ENCODE data around the gene NDNF. TPM values are rescaled to one million over a fixed set of nuclear protein-coding genes. Genes with fewer than 3 reads are reported as not detected.

The NDNF gene
- total RNA-seq, 1 donor from 2014 or later, result 0.70 TPM

DNA sequence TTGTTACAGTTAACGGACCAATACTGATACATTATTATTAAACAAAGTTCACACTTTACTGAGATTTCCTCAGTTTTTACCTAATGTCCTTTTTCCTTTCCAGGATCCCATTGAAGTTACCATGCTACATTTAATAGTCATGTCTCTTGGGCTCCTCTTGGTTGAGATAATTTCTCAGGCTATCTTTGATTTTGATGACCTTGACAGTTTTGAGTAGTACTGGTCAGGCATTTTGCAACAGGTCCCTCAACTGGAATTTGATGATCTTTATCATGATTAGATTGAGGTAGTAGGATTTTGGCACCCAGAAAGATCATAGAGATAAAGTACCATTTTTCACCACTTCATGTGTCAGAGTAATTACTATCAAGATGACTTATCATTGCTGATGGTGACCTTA, 53.8 kb downstream of the NDNF start:
- no peak for DNase-seq (ENCODE audit: extremely low read depth, low read depth, low spot score)

DNA sequence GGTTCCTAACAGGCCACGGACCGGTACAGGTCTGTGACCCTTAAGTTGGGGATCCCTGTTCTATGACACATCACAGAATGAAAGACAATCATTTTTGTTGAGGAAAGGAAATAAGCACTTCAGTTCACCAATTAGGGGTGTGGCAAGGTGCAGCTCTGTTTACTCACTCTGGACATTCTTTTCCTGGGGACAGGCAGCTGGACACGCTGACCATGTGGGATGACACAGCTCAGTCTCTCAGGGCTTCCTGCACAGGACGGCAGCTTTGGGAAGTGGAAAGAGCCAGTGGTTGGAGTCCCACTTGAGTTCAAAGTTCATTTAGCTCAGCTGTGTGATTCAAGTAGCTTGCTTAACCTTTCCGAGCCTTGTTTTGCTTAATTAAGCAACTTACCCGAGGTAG, 55.7 kb downstream of the NDNF start:
- DNase-seq (ENCODE audit: extremely low read depth, low read depth, low spot score), result no peak

DNA sequence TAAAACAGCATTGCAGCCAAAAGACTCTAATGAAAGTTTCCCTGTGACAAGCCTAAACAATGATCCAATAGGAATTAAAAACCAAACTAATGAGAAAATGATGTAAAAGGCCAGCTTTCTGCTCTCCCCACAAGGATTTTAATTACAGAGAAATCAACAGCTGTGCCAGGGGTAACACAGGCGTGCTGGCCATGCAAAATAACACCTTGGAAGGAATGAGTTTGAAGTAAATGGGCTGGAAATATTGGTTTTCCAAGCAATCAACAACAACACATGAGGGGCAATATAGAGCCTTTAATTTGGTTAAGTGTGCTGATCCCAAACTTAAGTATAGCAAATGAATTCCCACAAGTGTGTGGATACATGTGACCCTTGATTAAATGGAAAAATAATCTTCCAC, 56.9 kb downstream of the NDNF start:
- DNase-seq (ENCODE audit: extremely low read depth, low read depth, low spot score), result no peak

DNA sequence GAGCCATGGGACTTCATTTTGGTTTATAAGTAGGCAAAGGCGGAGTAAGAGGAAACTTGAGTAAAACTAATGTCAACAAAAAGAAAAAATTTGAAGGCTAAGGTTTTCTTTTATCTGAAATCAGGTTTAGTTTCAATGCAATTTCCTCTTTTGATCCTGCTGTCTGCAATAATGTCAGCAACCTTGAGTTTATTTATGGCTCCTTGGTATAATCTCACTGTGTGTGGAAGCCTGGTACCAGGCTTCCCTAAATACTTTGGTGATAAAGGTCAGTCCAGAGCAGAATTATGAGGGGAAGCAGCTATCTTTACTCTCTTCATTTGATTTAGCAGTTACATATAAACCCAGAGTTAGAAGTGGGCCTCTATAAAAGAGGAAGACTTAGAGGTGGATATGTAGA, 57.8 kb downstream of the NDNF start:
- no peak for DNase-seq (ENCODE audit: extremely low read depth, low read depth, low spot score)

DNA sequence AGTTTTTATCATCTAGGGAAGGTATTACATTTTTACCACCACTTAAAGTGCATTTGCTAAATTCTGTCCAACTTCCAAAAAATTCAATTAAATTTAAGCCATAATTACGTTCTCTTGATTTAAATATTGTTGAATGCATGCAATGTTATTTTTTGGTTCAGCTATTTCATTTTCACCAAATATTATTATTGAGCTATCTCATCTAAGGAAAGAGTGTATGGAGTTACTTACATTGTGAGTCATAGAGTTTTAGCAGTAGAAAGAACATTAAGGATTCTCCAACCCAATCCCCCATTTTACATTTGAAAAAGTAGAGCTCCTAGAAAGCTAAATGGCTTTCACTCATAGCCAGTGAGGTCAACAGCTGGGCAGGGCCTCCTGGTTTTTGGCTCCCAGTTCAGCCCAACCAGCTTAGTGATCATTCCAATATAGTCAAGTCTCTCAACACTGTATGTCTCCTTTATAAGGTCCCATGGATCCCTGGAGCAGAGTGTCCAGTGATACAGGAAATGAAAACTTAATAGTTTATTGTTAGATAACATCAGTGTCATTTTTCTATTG, 60.5 kb downstream of the NDNF start:
- no peak for DNase-seq (ENCODE audit: extremely low read depth, low read depth, low spot score)

DNA sequence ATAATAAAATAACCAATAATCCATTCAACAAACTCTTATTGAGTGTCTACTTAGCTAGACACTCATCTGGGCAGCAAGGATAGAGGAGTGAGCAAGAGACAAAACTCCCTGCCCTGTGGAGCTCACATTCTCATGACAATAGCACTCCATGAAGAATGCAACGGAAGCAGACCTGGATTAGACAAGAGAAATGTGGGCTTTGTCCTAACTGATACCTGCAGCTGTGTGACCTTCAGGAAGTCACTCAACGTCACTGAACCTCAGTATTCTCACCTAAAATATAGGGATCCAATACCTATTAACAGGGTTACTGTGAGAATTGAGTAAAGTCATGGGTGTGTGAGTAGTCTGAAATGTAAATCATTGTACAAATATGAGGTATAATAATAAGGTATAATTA, 61.2 kb downstream of the NDNF start:
- no peak for DNase-seq (ENCODE audit: extremely low read depth, low read depth, low spot score)

DNA sequence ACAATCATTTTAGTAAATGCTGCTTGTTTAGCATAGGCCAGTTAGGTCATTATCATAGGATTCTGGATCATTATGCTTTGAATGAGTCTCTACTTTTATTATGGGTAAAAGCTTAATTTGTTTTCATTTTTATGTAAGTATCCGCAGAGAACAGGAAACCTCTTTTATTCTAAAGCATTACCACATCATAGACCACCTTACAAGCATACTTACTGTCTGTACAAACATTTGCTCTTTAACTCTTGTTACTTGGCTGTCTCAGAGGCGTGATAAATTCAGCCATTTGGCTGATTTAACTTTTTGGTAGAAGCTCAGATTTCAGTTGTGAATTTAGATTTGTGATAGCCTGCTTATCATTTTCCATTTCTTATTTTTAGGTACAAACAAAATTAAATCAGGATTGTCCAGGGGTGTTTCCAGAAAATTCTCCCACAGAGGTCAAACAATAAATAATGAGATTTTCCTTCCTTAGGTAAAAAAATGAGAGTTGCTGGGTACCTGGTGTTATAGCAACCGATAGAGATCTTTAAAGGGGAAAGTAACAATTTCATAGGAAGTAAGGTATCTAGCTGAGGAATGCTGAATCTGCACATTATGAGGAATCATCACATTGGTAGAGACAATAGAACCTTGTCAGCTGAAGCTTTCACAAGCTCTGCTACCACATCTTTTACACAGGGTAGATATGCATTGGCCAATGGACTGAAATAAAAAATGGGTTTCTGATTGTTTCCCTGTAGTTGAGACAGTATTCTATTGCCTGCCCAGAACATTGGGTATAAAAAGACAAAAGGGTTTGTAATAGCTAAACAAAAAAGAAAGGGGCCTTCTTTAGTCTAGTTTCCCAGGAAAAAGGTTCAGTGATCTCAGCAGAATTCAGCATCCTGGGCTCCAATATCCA, 62.5 kb downstream of the NDNF start:
- no peak for DNase-seq (ENCODE audit: extremely low read depth, low read depth, low spot score)

DNA sequence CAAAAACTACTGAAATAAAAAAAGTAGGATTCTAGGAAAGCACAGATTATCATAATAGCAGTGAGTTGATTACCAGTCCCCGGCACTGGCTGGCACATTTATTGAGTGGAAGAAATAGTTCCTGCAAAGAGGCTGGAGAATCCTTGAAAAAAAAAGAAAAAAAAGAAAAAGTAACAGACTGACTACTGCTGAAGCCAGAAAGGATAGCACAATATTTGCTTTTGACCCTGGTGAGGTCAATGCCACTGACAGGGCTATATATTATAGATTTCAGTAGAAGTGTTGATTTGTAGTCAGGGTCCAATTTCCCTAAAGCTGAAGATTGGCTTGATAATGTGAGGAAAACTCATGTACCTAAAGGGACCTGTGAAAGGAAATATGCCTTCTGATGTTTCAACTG, 64.7 kb downstream of the NDNF start:
- DNase-seq (ENCODE audit: extremely low read depth, low read depth, low spot score), result no peak

DNA sequence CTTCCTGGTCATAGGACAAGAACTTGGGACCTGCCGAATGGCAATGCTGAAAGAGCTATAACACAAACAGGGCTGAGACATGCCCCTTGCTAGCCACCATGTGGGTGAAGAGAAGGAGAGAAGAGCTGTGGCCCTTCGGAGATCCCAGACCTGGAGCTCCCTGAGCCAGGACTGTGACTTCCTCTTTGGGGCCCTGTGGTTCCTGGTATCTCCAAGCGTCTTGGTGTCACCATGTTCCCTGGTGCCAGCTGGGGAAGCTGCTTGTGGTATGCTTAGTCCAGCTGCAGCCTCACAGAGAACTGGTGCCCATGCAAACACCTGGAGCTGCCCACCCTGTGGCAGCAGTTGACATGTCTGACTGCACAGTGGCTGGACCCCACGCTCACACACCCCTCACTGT, 68.5 kb downstream of the NDNF start:
- no peak for DNase-seq (ENCODE audit: extremely low read depth, low read depth, low spot score)

DNA sequence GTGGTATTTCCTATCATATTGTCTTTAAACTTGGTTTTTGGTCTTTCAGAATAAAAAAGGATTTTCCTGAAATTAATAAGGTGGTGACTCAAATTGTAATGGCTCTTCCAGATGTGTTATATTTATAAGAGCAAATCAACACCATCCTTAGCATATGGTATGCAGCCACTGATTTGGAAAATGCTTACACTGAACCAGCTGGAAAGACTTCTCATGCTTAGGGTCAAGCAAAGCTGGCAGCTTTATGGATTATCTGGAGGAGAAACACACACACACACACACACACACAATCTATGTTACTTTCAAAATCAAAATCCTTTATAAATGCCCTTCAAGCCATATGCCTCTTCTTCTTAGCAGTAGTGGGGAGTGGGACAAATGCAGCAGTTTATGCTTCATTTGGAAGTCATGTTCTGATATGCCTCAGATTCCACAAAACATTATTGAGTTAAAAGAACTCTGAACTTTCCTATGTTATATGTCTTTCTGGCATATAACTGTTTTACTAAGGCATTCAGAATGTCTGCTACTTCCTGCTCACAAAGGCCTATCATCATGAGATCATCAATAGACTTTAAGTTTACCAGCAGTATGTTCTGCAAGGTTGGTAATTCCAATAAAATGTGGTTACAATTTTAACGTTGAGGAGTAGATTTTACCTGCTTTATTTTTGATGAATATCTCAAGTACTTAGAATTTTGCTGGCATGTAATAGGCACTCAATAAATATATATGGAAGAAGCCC, 76.9 kb downstream of the NDNF start:
- no peak for DNase-seq (ENCODE audit: extremely low read depth, low read depth, low spot score)

DNA sequence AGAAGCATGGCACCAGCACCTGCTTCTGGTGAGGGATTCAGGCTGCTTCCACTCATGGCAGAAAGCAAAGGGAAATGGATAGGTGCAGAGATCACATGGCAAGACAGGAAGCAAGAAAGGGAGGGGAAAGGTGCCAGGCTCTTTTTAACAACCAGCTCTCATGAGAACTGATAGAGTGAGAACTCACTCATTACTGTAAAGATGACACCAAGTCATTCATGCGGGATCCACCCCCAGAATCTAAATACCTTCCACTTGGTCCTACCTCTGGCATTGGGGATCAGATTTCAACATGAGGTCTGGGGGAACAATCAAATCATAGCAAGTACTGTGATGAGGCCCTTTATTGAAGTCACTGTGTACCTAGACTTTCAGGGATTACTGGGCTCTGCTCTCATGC, 77.8 kb downstream of the NDNF start:
- DNase-seq (ENCODE audit: extremely low read depth, low read depth, low spot score), result no peak

DNA sequence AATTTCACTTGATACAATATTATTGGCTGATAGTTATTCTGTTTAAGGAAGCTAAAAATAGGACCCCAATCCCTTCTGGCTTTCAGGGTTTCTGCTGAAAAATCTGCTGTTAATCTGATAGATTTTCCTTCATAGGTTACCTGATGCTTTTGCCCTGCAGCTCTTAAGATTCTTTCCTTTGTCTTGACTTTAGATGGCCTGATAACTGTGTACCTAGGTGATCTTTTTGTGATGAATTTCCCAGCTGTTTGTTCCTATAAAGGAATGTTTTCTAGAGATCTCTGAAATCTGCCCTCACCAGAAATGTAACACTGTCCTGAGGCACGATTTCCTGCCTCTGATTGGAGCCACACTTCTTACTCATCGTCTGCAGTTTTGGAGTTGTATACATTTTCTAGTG, 80.5 kb downstream of the NDNF start:
- no peak for DNase-seq (ENCODE audit: extremely low read depth, low read depth, low spot score)

DNA sequence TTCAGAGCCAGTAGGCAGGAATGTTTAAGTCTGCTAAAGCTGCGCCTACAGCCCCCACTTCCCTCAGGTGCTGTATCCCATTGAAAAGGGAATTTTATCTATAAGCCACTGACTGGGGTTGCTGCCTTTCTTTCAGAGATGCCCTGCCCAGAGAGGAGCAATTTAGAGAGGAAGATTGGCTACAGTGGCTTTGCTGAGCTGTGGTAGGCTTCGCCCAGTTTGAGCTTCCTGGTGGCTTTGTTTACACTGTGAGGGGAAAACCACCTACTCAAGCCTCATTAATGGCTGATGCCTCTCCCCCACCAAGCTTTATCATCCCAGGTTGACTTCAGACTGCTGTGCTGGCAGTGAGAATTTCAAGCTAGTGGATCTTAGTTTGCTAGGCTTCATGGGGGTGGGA, 82.1 kb downstream of the NDNF start:
- no peak for DNase-seq (ENCODE audit: extremely low read depth, low read depth, low spot score)

Other genes starting within 250 kb of the NDNF start
- gene PRDM5, start 149.8 kb downstream of the NDNF start, total RNA-seq, result 2.5 and 6.9 TPM in 2 replicates
- gene TNIP3, start 91.8 kb upstream of the NDNF start, total RNA-seq, result 4.4 and 4.9 TPM in 2 replicates

Measured in glomerular endothelial cell (primary cell).